Measurements from ENCODE around the gene PRND. TPM values are rescaled to one million over a fixed set of nuclear protein-coding genes. Genes with fewer than 3 reads are reported as not detected.

PRND gene
- total and polyA plus RNA-seq, 2 of the 8 experiments (the other 6 are each of a cell fraction or from before 2014, with no cell fraction given), result 0.09 to 0.11 TPM

DNA sequence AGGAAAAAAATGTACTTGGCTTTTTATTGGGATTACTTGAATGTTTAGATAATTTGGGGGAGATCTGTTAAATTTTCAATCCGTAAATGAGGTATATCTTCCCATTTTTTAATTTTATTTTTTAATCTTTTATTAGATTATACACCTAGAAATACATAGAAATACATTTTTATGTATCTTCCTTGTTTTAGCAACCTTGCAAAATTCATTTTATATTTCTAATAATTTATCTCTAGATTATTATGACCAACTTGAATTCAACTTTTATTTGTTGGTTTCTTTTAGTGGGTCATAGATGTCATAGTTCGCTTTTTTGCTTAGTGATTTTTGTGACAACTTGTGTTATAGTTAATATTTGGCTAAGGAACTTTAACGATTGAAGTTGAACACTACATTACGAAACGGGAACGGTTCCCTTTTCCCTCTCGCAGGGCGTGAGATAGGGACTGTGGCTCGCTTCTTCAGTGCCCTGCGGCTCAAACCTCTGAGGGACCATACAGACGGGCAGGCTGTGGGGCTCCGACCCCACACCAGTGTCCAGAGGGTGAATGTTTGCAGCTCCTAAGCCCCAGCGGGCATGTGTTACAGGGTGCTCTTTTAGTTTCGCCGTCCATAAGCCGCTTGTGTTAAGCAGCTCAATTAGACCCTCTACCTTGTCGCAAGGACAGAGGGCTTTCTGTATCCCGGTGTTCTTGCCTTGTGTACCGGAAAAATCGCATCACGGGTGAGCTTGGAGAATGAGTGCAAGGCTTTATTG is 53.8 kb downstream of the PRND start:
- DNase-seq (ENCODE audit: low read depth in 1 of 2, low spot score in 2 of 2) (no peak), FAIRE-seq (no peak)
- H2AFZ ChIP-seq (ENCODE audit: low read length), result no peak overlapping the region
- no peak overlapping the region for H2BK15ac ChIP-seq (ENCODE audit: low read length)
- no peak overlapping the region for H2AK5ac ChIP-seq (ENCODE audit: low read depth, low read length)
- no peak overlapping the region for H2BK12ac ChIP-seq (ENCODE audit: low read depth, low read length)
- H3K27ac ChIP-seq (ENCODE audit: low read depth, low read length), result no peak overlapping the region
- H3K18ac ChIP-seq (ENCODE audit: extremely low read depth, low read length), result no peak overlapping the region
- H3K4me1 ChIP-seq (replicated peaks in 1 of 4; ENCODE audit: control insufficient read depth in 3 of 4, insufficient read depth in 4 of 4, low read length in 3 of 4), result no peaks in the 10 kb centered on the region
- no peaks in the 10 kb centered on the region; the same call in 1 of the 2 replicates for H3K23me2 ChIP-seq (ENCODE audit: low read depth, low read length)
- H3K27me3 ChIP-seq (replicated peaks in 1 of 4; ENCODE audit: control insufficient read depth in 3 of 4, extremely low read depth in 1 of 4, insufficient read depth in 3 of 4, low read length in 3 of 4), result no peaks in the 10 kb centered on the region
- no peak overlapping the region for H2BK5ac ChIP-seq (ENCODE audit: low read depth, low read length)
- ChIA-PET POLR2A (ENCODE audit: partially characterized antibody) (no interaction called here), CTCF (ENCODE audit: partially characterized antibody) (interaction anchor here (1.0 kb wide), 1 partner anchor 180 kb away, joined by 3 read pairs; no protein-coding TSS in a partner anchor)
- H3K9me3 ChIP-seq (ENCODE audit: insufficient read depth in 2 of 2, low read depth in 1 of 2, low read length in 1 of 2), result peaks cover 9% of the 10 kb centered on the region in 2 experiments; a peak in 2 of 4 replicates
- no peak overlapping the region for H3K4ac ChIP-seq (replicated peaks; ENCODE audit: insufficient read length, low read depth, low read length)
- H4K8ac ChIP-seq (ENCODE audit: extremely low read depth, insufficient read depth, low read length), result no peak overlapping the region
- no peaks in the 10 kb centered on the region for H3K36me3 ChIP-seq (ENCODE audit: control insufficient read depth in 2 of 4, insufficient read depth in 4 of 4, low read length in 3 of 4)
- H3K14ac ChIP-seq (ENCODE audit: insufficient read length), result no peak overlapping the region
- H3K79me1 ChIP-seq (ENCODE audit: low read depth, low read length), result no peaks in the 10 kb centered on the region
- no peak overlapping the region for H2BK20ac ChIP-seq (ENCODE audit: low read length)
- no peak overlapping the region for H3K9ac ChIP-seq (replicated peaks in 1 of 4; ENCODE audit: extremely low read depth in 1 of 4, low read depth in 3 of 4, low read length in 3 of 4)
- H2BK120ac ChIP-seq (replicated peaks; ENCODE audit: low read depth, low read length), result no peak overlapping the region
- H4K5ac ChIP-seq (ENCODE audit: insufficient read length, low read depth, low read length), result no peak overlapping the region
- no peak overlapping the region for H3K4me3 ChIP-seq (ENCODE audit: extremely low read depth in 1 of 4, insufficient read depth in 2 of 4, low read depth in 3 of 4, low read length in 4 of 4)
- no peak overlapping the region for H3K56ac ChIP-seq (replicated peaks; ENCODE audit: insufficient read length, low read depth, low read length)
- 87% methylated on average over 21 of the region's 21 CpGs; no CpG with 5 or more reads in 1 of the 2 experiments for WGBS, 2 experiments (ENCODE audit: extremely low coverage in 1 of 2, insufficient coverage in 1 of 2, insufficient read length in 1 of 2, insufficient replicate concordance in 2 of 2, low coverage in 1 of 2, low lambda C conversion rate in 2 of 2, missing lambda C conversion rate in 1 of 2)
- H4K20me1 ChIP-seq (replicated peaks in 1 of 2; ENCODE audit: control insufficient read depth in 1 of 2, insufficient read depth in 2 of 2, low read length in 2 of 2), result no peaks in the 10 kb centered on the region
- no peak overlapping the region for H3K4me2 ChIP-seq (ENCODE audit: insufficient read depth in 1 of 2, low read depth in 2 of 2, low read length in 2 of 2)
- no peak overlapping the region for H3K23ac ChIP-seq (ENCODE audit: insufficient read length)
- no peaks in the 10 kb centered on the region for H3K79me2 ChIP-seq (ENCODE audit: control insufficient read depth in 1 of 2, insufficient read depth in 2 of 2, low read length in 2 of 2)
- H4K91ac ChIP-seq (replicated peaks; ENCODE audit: insufficient read length, low read length), result no peak overlapping the region
- no peak for TF ChIP-seq EGR1 (IDR thresholded peaks at IDR 0.05; ENCODE audit: borderline replicate concordance, low read depth, low read length)
- TF ChIP-seq CHD2 (IDR thresholded peaks at IDR 0.05; ENCODE audit: low read length), result no peak
- TF ChIP-seq RFX5 (IDR thresholded peaks at IDR 0.05; ENCODE audit: borderline replicate concordance, low read depth, low read length), result no peak
- TF ChIP-seq JUN (IDR thresholded peaks at IDR 0.05; ENCODE audit: low read depth, low read length), result no peak
- TF ChIP-seq TCF12 (IDR thresholded peaks at IDR 0.05; ENCODE audit: low read depth, low read length), result no peak
- TF ChIP-seq ASH2L (IDR thresholded peaks at IDR 0.05; ENCODE audit: low read length), result no peak
- no peak for TF ChIP-seq CBX5 (IDR thresholded peaks at IDR 0.05; ENCODE audit: low read depth, low read length)
- TF ChIP-seq CBX8 (IDR thresholded peaks at IDR 0.05; ENCODE audit: borderline replicate concordance, low read depth, low read length), result no peak
- TF ChIP-seq CHD1 (IDR thresholded peaks at IDR 0.05; ENCODE audit: low read depth, low read length), result no peak
- no peak for TF ChIP-seq SRF (IDR thresholded peaks at IDR 0.05; ENCODE audit: low read depth, low read length)
- TF ChIP-seq, protein P1, sequence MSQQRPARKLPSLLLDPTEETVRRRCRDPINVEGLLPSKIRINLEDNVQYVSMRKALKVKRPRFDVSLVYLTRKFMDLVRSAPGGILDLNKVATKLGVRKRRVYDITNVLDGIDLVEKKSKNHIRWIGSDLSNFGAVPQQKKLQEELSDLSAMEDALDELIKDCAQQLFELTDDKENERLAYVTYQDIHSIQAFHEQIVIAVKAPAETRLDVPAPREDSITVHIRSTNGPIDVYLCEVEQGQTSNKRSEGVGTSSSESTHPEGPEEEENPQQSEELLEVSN (IDR thresholded peaks at IDR 0.05), result no peak
- TF ChIP-seq HDAC2 (IDR thresholded peaks at IDR 0.05; ENCODE audit: borderline replicate concordance in 1 of 2, low read depth in 2 of 2, low read length in 2 of 2), result no peak
- TF ChIP-seq SP1 (IDR thresholded peaks at IDR 0.05; ENCODE audit: low read depth, low read length), result no peak
